ENCODE measurements around the gene PDZRN4. TPM values are rescaled to one million over a fixed set of nuclear protein-coding genes. Genes with fewer than 3 reads are reported as not detected.

Gene PDZRN4
- total and polyA plus RNA-seq, 5 donors = 0.28 to 0.74 (median 0.48) TPM

DNA sequence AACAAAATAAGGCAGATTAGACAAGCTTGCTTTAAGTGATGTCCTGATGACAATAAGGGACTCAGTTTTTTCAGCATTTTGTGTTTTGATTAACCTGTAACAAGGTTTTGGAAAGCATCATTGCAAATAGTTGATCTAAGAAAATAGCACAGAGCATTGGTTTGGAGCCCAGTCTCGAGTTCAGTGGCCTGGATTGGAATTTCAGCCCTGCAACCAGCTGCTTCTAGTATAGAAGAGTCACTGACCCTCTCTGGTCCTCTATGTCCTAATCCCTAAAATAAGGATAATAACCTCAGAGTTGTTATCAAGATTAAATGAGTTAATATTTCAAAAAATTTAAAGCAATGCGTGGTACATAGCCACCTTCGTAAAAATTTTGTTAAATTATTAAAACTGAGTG is 25.5 kb downstream of the PDZRN4 start:
- Histone ChIP-seq H3K4me1 (ENCODE audit: control insufficient read depth, insufficient read depth, low read length) (no peaks in the 10 kb centered on the region), H3K4me3 (ENCODE audit: low read length) (no peak overlapping the region), H3K9me3 (ENCODE audit: control insufficient read depth, low read length) (no peaks in the 10 kb centered on the region), H3K27ac (ENCODE audit: low read length) (no peak overlapping the region), H3K27me3 (ENCODE audit: control insufficient read depth, insufficient read depth) (no peaks in the 10 kb centered on the region)
- 74% methylated on average over 3 of the region's 3 CpGs for WGBS
- DNase-seq (no peak), ATAC-seq (no peak)
- intact Hi-C loops (cut with DNase I) = no loop called here

DNA sequence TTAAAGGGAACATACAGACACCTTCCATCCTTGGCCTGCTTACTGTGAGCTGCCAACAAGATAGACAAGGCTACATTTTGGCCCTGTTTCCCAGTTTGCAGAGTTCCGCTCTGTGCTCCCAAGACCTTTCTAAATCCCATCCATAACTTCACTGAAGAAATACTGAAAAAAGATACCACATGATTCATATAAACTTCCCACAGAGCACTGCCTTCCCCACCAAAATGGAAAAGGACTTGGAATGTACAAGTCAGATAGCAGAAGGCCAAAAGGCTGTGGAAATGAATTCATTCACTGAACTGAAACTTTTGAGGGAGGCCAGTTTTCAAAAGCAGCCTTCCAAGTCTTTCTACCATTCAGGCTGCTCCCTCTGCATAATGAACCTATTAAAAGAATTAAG is 29.6 kb downstream of the PDZRN4 start:
- DNase-seq (no peak), ATAC-seq (no peak)
- H3K4me3 ChIP-seq (ENCODE audit: low read length) = no peak overlapping the region
- H3K27me3 ChIP-seq (ENCODE audit: control insufficient read depth, insufficient read depth) = no peaks in the 10 kb centered on the region
- intact Hi-C loops (cut with DNase I) = no loop called here
- WGBS = 63% methylated on average over 1 of the region's 1 CpG
- H3K4me1 ChIP-seq (ENCODE audit: control insufficient read depth, insufficient read depth, low read length) = no peaks in the 10 kb centered on the region
- no peak overlapping the region for H3K27ac ChIP-seq (ENCODE audit: low read length)
- H3K9me3 ChIP-seq (ENCODE audit: control insufficient read depth, low read length) = no peaks in the 10 kb centered on the region

DNA sequence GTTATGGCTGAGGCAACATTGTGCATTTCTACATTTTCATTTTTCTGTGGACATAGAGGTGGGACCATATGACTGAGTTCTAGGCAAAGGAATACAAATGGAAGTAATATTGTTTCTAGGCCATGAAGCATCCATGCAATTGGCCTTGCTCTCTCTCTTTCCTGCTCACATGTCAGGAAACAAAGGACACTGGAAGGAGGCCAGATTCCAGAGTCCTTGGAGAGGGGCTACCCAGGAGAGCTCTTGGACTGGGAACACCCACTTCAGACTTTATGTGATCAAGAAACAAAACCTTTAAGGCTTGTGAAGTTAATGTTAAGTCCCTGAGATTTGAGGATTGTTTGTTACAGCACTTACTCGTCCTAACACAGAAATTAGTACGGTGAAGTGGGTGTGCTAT is 32.8 kb downstream of the PDZRN4 start:
- ATAC-seq (no peak), DNase-seq (no peak)
- intact Hi-C loops (cut with DNase I) = no loop called here
- H3K27ac ChIP-seq (ENCODE audit: low read length) = no peak overlapping the region
- no peak overlapping the region for H3K4me3 ChIP-seq (ENCODE audit: low read length)
- 67% methylated on average over 2 of the region's 2 CpGs for WGBS
- no peaks in the 10 kb centered on the region for H3K4me1 ChIP-seq (ENCODE audit: control insufficient read depth, insufficient read depth, low read length)
- H3K9me3 ChIP-seq (ENCODE audit: control insufficient read depth, low read length) = no peaks in the 10 kb centered on the region
- no peaks in the 10 kb centered on the region for H3K27me3 ChIP-seq (ENCODE audit: control insufficient read depth, insufficient read depth)

DNA sequence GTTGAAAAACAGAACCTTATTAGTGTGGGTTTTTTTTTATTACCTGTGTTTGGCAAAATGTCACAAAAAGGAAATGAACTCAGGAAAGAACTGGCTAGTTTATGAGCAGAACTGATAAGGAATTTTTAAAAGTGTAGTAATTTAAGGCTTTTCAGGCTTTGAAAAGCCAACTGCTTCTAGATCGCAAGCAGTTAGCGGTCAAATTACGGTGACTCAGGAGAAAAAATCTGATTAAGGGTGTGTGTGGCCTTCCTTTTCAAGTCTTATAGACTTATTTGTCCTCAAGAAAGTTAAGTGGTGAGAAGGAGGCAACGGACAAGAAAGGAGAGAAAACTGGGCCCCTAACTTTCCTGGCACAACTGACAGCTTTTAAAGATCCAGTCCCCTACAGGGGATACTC is 33.4 kb downstream of the PDZRN4 start:
- H3K27ac ChIP-seq (ENCODE audit: low read length) = no peak overlapping the region
- no peaks in the 10 kb centered on the region for H3K4me1 ChIP-seq (ENCODE audit: control insufficient read depth, insufficient read depth, low read length)
- 58% methylated on average over 4 of the region's 4 CpGs for WGBS
- H3K27me3 ChIP-seq (ENCODE audit: control insufficient read depth, insufficient read depth) = no peaks in the 10 kb centered on the region
- H3K4me3 ChIP-seq (ENCODE audit: low read length) = no peak overlapping the region
- no peaks in the 10 kb centered on the region for H3K9me3 ChIP-seq (ENCODE audit: control insufficient read depth, low read length)
- ATAC-seq (no peak), DNase-seq (no peak)
- intact Hi-C loops (cut with DNase I) = no loop called here

DNA sequence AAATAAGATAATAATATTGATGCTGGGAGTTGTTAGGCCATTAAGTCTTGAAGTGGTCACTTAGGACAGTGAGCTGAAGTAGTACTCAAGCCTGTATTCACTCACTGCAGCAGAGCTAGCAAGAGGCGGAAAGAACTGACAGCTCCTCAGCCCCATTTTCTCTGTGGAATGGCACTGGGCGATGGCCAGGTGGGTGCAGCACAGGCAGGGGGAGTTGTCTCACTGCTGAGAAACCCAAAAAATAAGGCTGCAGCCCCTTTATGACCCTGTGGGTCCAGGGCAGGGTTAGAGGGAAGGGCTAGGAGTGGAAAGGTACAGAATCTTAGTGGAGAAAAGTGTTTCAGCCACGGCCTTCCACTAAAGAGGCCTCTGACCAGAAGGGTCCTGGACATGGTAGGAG is 35.5 kb downstream of the PDZRN4 start:
- WGBS = 95% methylated on average over 3 of the region's 3 CpGs
- Histone ChIP-seq H3K4me3 (ENCODE audit: low read length) (no peak overlapping the region), H3K27me3 (ENCODE audit: control insufficient read depth, insufficient read depth) (no peaks in the 10 kb centered on the region), H3K27ac (ENCODE audit: low read length) (no peak overlapping the region), H3K9me3 (ENCODE audit: control insufficient read depth, low read length) (no peaks in the 10 kb centered on the region), H3K4me1 (ENCODE audit: control insufficient read depth, insufficient read depth, low read length) (no peaks in the 10 kb centered on the region)
- DNase-seq (no peak), ATAC-seq (no peak)
- intact Hi-C loops (cut with DNase I) = no loop called here

DNA sequence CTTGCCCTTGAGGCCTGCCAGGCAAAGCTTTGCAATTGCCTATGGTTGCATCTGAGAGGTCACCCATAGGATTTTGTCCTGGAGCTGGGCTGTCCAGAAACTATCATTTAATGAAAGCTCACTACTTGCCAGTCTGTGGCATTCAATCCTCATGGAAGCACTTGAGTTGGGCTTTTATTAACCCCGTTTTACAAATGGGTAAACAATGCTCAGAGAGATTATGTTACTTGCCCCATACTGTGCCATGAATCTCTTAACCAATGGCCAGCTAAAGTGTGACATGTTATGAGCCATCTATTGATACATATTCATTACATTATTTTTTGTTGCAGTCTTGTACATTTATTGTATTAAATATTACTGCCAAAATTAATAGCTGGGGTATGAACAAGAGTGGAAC is 35.9 kb downstream of the PDZRN4 start:
- WGBS = 54% methylated on average over 1 of the region's 1 CpG

DNA sequence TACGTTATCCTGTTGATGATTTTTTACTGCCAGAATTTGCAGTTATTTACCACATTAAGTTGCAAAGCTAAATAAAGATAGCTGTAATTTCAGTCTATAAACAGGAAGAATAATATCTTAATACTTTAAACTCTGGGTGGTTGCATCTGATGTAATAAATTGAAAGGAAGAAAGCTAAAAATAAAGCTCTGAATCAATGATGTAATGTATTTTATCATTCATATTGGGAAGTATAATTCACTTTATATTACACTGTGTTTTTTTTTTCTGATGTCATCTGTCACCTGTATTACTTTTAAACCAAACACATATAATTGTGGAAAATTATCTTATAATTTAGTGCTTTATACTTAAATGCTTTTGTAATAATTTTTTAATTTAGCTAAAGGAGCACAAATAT is 37.1 kb downstream of the PDZRN4 start:
- 82% methylated on average over 1 of the region's 1 CpG for WGBS
- Histone ChIP-seq H3K27ac (ENCODE audit: low read length) (no peak overlapping the region), H3K4me1 (ENCODE audit: control insufficient read depth, insufficient read depth, low read length) (no peaks in the 10 kb centered on the region), H3K4me3 (ENCODE audit: low read length) (no peak overlapping the region), H3K27me3 (ENCODE audit: control insufficient read depth, insufficient read depth) (no peaks in the 10 kb centered on the region), H3K9me3 (ENCODE audit: control insufficient read depth, low read length) (no peaks in the 10 kb centered on the region)
- no peak for DNase-seq
- intact Hi-C loops (cut with DNase I) = no loop called here
- no peak for ATAC-seq

More for the DNA sequence above, 35.9 kb downstream of the PDZRN4 start:
- H3K4me1 ChIP-seq (ENCODE audit: control insufficient read depth, insufficient read depth, low read length) = no peaks in the 10 kb centered on the region
- no peaks in the 10 kb centered on the region for H3K9me3 ChIP-seq (ENCODE audit: control insufficient read depth, low read length)
- ATAC-seq = no peak
- H3K27me3 ChIP-seq (ENCODE audit: control insufficient read depth, insufficient read depth) = no peaks in the 10 kb centered on the region
- DNase-seq = no peak
- no peak overlapping the region for H3K4me3 ChIP-seq (ENCODE audit: low read length)
- intact Hi-C loops (cut with DNase I) = no loop called here
- H3K27ac ChIP-seq (ENCODE audit: low read length) = no peak overlapping the region

DNA sequence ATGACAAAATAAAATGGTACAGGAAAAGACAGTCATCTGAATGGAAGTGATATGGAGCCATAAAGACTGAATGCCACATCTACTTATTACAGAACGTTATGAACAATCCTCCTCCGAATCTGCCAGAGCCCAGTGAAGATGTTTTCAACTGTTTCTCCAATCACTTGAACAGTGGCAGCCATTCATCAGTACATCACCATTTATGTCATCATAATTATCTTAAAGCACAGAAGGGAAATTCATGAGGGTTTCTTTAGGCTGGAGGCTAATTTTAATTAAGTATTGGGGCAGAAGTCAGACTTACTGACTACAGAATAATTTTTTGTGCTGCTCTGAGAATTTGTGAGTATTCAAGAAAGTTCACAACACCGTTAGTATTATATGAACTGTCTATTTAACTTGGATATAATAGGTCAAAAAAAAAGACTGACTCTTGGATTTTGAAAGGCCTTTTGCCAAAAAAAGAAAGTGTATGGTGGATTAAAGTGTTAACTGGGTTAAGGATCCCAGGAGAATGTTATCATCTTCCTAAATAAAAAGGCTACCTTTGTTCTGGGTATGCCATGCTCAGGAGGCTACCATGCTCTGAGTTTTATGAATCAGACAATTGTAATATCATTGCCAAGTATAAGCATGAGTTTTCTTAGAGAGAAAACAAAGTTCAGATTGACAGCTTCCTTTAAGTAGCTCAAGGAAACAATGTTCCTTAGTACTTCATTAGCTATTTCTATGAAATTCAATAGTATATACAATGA is 40.1 kb downstream of the PDZRN4 start:
- WGBS = 60% methylated on average over 3 of the region's 3 CpGs
- Histone ChIP-seq H3K4me3 (ENCODE audit: low read length) (no peak overlapping the region), H3K4me1 (ENCODE audit: control insufficient read depth, insufficient read depth, low read length) (no peaks in the 10 kb centered on the region), H3K9me3 (ENCODE audit: control insufficient read depth, low read length) (no peaks in the 10 kb centered on the region), H3K27me3 (ENCODE audit: control insufficient read depth, insufficient read depth) (no peaks in the 10 kb centered on the region), H3K27ac (ENCODE audit: low read length) (no peak overlapping the region)
- intact Hi-C loops (cut with DNase I) = no loop called here
- ATAC-seq (no peak), DNase-seq (no peak)

DNA sequence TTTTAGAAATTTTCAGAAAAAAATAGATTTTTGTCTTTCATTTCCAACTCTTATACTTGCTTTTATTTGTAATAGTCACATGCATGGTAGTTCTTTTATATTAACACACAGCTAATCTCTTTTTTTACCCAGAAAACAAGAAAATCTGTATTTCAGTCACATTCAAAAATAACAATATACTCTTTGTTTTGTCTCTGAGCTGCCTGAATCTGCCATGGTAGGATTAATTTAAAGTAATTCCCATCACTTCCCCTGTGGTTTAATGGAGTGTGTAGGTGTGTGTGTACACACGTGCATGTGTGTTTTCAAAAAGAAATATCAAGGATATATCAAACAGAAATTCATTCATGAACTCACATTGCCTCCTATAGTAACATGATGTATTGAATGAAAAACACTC is 42.6 kb downstream of the PDZRN4 start:
- 74% methylated on average over 1 of the region's 1 CpG for WGBS
- no peak for DNase-seq
- intact Hi-C loops (cut with DNase I) = no loop called here

DNA sequence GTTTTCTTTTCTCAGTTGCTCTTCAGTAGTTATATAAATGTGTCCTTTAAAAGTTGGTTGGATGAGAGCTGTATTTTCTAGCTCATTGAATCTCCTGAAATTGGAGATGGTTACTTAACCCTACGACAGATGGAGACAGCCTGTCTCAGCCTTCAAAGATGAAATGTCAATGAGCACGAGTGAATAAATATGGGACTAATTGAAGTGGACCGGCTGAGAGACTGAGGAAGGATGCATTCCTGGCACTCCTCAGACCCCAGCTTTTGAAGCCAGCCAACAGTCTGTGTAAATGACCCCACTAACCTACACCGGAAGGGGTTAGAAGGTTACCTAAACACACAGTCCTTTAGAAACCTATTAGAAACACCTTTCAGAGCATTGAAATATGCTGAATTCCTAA is 46.6 kb downstream of the PDZRN4 start:
- H3K4me1 ChIP-seq (ENCODE audit: control insufficient read depth, insufficient read depth, low read length) = no peaks in the 10 kb centered on the region
- intact Hi-C loops (cut with DNase I) = no loop called here
- H3K4me3 ChIP-seq (ENCODE audit: low read length) = no peak overlapping the region
- ATAC-seq (no peak), DNase-seq (no peak)
- no peaks in the 10 kb centered on the region for H3K27me3 ChIP-seq (ENCODE audit: control insufficient read depth, insufficient read depth)
- no peaks in the 10 kb centered on the region for H3K9me3 ChIP-seq (ENCODE audit: control insufficient read depth, low read length)
- WGBS = 44% methylated on average over 4 of the region's 4 CpGs
- no peak overlapping the region for H3K27ac ChIP-seq (ENCODE audit: low read length)

More for the DNA sequence above, 42.6 kb downstream of the PDZRN4 start:
- Histone ChIP-seq H3K27me3 (ENCODE audit: control insufficient read depth, insufficient read depth) (no peaks in the 10 kb centered on the region), H3K4me3 (ENCODE audit: low read length) (no peak overlapping the region), H3K4me1 (ENCODE audit: control insufficient read depth, insufficient read depth, low read length) (no peaks in the 10 kb centered on the region), H3K27ac (ENCODE audit: low read length) (no peak overlapping the region), H3K9me3 (ENCODE audit: control insufficient read depth, low read length) (no peaks in the 10 kb centered on the region)
- ATAC-seq = no peak

DNA sequence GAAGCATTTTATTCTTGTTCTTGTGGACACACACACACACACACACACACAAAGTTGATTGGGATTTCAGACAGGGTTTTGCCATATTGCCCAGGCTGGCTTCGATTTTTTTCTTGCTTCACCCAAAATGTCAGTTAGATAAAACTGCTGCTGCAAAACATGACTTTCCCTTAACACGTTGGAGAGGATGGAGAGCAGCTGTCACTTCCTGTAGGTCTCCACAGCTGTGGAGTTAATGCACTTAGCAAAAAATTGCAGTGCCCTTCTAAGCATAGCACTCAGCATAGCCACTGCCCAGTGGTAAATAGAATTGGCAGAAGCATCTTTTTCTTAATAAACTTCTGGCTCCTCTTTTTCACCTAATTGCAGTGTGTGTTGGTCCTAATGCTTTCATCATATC is 54.5 kb downstream of the PDZRN4 start:
- ATAC-seq = no peak
- H3K9me3 ChIP-seq (ENCODE audit: control insufficient read depth, low read length) = no peaks in the 10 kb centered on the region
- DNase-seq = no peak
- no peak overlapping the region for H3K4me3 ChIP-seq (ENCODE audit: low read length)
- no peaks in the 10 kb centered on the region for H3K4me1 ChIP-seq (ENCODE audit: control insufficient read depth, insufficient read depth, low read length)
- WGBS = 13% methylated on average over 2 of the region's 2 CpGs
- intact Hi-C loops (cut with DNase I) = no loop called here
- H3K27ac ChIP-seq (ENCODE audit: low read length) = no peak overlapping the region
- no peaks in the 10 kb centered on the region for H3K27me3 ChIP-seq (ENCODE audit: control insufficient read depth, insufficient read depth)

DNA sequence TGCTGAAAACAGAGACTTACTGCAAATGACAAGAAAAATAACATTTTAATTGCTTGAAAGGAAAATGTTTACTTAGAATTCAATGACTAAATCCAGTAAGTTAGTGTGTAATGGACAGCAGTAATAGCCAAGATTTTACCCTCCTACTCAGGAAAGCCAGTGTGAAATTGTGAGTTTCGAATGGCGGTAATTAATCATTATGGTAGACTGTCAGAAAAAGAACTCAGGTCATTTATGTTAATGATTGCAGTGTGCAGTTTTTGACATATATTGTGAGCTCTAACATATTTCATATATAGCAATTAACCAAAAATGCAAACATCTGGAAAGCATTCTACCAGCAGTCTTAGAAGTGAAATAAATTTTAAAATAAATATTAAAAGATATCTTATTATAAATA is 60.3 kb downstream of the PDZRN4 start:
- ATAC-seq (no peak), DNase-seq (no peak)
- Histone ChIP-seq H3K27ac (ENCODE audit: low read length) (no peak overlapping the region), H3K27me3 (ENCODE audit: control insufficient read depth, insufficient read depth) (no peaks in the 10 kb centered on the region), H3K9me3 (ENCODE audit: control insufficient read depth, low read length) (no peaks in the 10 kb centered on the region), H3K4me1 (ENCODE audit: control insufficient read depth, insufficient read depth, low read length) (no peaks in the 10 kb centered on the region), H3K4me3 (ENCODE audit: low read length) (no peak overlapping the region)
- 94% methylated on average over 2 of the region's 2 CpGs for WGBS
- intact Hi-C loops (cut with DNase I) = no loop called here
